Occipital lobe (tissue), 2 donors: ENCODE data around the gene PBX3. TPM values are rescaled to one million over a fixed set of nuclear protein-coding genes. Genes with fewer than 3 reads are reported as not detected.
"Not testable (repeated sequence)": the region's sequence is repeated elsewhere in the genome, so short reads cannot be mapped to it uniquely, and the experiment has no call there.

Experiments
- DNase-seq: peaks from one replicate; lab custom pipeline; 2025; lab: John Stamatoyannopoulos, UW
- total RNA-seq: library from RNA; depleted of rRNA; stranded (reverse); fragments of >200 nt; gene quantifications from one replicate; pipeline ENCODE4 v1.2.3, GENCODE V29; 2014

PBX3 gene
- total RNA-seq, 1 donor from 2014 or later: 14.3 TPM

GRCh38 chr9:125822160-125822559, 75.0 kb downstream of the PBX3 start:
- DNase-seq: no peak

- no peak for DNase-seq
Observed at GRCh38 chr9:125822902-125823301, 75.7 kb downstream of the PBX3 start.

GRCh38 chr9:125823874-125824406, 76.8 kb downstream of the PBX3 start:
- DNase-seq: not testable (repeated sequence)

GRCh38 chr9:125825762-125826161, 78.6 kb downstream of the PBX3 start:
- DNase-seq: no peak

- no peak for DNase-seq
Observed at GRCh38 chr9:125826850-125827249, 79.7 kb downstream of the PBX3 start.

GRCh38 chr9:125829743-125830142, 82.6 kb downstream of the PBX3 start:
- no peak for DNase-seq

- DNase-seq: no peak
Observed at GRCh38 chr9:125831054-125831453, 83.9 kb downstream of the PBX3 start.

- DNase-seq: no peak
Observed at GRCh38 chr9:125831616-125832015, 84.4 kb downstream of the PBX3 start.

- DNase-seq: no peak
Observed at GRCh38 chr9:125835655-125836054, 88.5 kb downstream of the PBX3 start.

- no peak for DNase-seq
Observed at GRCh38 chr9:125839317-125839716, 92.1 kb downstream of the PBX3 start.

GRCh38 chr9:125841444-125841843, 94.3 kb downstream of the PBX3 start:
- no peak for DNase-seq

GRCh38 chr9:125842242-125842641, 95.1 kb downstream of the PBX3 start:
- no peak for DNase-seq

- no peak for DNase-seq
Observed at GRCh38 chr9:125843646-125844045, 96.5 kb downstream of the PBX3 start.

GRCh38 chr9:125844611-125845010, 97.4 kb downstream of the PBX3 start:
- no peak for DNase-seq

- DNase-seq: no peak
Observed at GRCh38 chr9:125845271-125845808, 98.2 kb downstream of the PBX3 start.

GRCh38 chr9:125847735-125848134, 100.6 kb downstream of the PBX3 start:
- no peak for DNase-seq

- DNase-seq: no peak
Observed at GRCh38 chr9:125850106-125850632, 103.0 kb downstream of the PBX3 start.

- no peak for DNase-seq
Observed at GRCh38 chr9:125850763-125851162, 103.6 kb downstream of the PBX3 start.

GRCh38 chr9:125851979-125852378, 104.8 kb downstream of the PBX3 start:
- DNase-seq: no peak

- DNase-seq: no peak
Observed at GRCh38 chr9:125852386-125852785, 105.2 kb downstream of the PBX3 start.

GRCh38 chr9:125854553-125855275, 107.5 kb downstream of the PBX3 start:
- DNase-seq: no peak

- no peak for DNase-seq
Observed at GRCh38 chr9:125856331-125856730, 109.2 kb downstream of the PBX3 start.
